Embryonic facial prominence (tissue), 1 donor: ENCODE measurements around the gene BLOC1S3.
A peak's percentile ranks its signal among the peaks of the same experiment; 100 is the strongest.

Experiments used
- DNase-seq: peaks from one replicate; pipeline ENCODE4 v3.0.0-alpha.2; 2016; ENCODE audit errors: extremely low spot score

BLOC1S3 gene

GRCh38 chr19:45182758-45183157 is 4.2 kb downstream of the BLOC1S3 start:
- DNase-seq = no peak

DNA sequence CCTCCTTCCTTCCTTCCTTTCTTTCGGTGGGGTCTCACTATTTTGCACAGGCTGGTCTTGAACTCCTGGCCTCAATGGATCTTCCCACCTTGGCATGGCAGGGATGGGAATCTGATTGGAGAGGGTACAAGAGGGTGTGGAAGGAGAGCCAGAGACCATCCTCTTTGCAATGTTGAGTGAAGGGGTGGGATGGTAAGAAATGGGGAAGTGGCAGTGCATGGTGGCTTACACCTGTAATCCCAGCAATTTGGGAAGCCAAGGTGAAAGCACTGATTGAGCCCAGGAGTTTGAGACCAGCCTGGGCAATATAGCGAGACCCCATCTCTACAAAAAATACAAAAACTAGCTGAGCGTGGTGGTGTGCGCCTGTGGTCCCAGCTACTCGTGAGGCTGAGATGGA is 5.5 kb downstream of the BLOC1S3 start:
- DNase-seq = no peak

- no peak for DNase-seq
Measured at GRCh38 chr19:45186509-45187334, 8.1 kb downstream of the BLOC1S3 start.

GRCh38 chr19:45187421-45188100 is 9.0 kb downstream of the BLOC1S3 start:
- DNase-seq = no peak

- no peak for DNase-seq
Measured at GRCh38 chr19:45189971-45190370, 11.4 kb downstream of the BLOC1S3 start.

GRCh38 chr19:45191375-45191774 is 12.8 kb downstream of the BLOC1S3 start:
- DNase-seq = peak; percentile 31

- no peak for DNase-seq
Measured at GRCh38 chr19:45195764-45196163, 17.2 kb downstream of the BLOC1S3 start.

DNA sequence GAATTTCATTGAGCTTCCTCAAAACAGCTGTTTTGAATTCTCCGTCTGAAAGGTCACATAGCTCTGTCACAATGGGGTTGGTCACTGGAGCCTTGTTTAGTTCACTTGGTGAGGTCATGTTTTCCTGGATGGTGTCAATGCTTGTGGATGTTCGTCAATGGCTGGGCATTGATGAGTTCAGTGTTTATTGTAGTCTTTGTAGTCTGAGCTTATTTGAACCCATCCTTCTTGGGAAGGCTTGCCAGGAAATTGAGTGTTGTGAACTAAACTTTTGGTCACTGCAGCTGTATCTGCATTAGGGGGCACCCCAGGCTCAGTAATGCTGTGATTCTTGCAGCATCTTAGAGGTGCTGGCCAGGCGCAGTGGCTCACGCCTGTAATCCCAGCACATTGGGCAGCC is 22.0 kb downstream of the BLOC1S3 start:
- DNase-seq = no peak

- DNase-seq = no peak
Measured at GRCh38 chr19:45202637-45203036, 24.1 kb downstream of the BLOC1S3 start.

- no peak for DNase-seq
Measured at GRCh38 chr19:45205810-45206209, 27.2 kb downstream of the BLOC1S3 start.

DNA sequence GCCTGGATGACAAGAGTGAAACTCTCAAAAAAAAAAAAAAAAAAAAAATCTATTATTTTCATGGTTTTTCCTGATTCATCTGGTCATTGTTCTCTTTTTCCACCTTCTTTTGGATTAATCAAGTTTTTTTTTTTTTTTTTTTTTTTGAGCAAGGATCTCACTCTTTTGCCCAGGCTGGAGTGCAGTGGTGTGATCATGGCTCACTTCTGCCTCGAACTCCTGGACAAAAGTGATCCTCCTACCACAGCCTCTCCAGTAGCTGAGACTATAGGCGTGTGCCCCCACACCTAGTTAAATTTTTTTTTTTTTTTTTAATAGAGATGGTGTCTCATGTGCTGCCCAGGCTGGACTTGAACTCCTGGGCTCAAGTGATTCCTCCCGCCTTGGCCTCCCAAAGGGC is 27.7 kb downstream of the BLOC1S3 start:
- no peak for DNase-seq

- no peak for DNase-seq
Measured at GRCh38 chr19:45211751-45212381, 33.3 kb downstream of the BLOC1S3 start.

- DNase-seq = no peak
Measured at GRCh38 chr19:45213031-45213430, 34.4 kb downstream of the BLOC1S3 start.

DNA sequence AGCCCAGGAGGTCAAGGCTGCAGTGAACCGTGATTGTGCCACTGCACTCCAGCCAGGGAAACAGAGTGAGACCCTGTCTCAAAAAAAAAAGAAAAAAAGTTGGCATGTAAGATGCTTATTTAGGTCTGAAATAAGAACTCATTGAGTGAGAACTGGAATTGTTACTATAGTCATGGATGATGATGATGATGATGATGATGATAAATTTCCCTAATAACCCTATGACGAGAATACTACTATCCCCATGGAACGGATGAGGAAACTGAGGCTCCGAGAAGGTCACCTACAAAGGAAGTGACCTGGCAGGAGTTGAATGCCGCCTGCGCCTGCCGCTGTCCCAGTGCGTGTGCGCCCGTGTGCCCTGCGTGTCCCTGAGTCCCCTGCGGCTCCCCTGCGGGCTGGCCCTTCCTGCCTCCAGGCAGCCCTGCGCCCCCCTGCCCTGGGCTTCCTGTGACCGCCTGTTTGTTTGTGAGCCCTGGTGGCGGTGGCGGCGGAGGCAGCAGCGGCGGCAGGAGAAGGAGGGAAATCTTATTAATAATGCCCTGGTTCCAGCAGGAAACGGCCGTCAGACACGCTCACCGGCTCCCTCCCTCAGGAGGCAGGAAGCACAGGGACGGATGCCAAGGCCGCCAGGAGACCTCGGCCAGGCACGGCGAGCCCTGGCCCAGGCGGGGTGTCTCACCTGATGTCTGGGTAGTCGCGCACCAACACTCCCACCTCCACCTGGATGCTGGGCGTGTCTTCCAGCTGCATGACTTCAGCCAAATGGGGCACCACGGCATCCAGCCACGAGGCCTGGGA is 37.0 kb downstream of the BLOC1S3 start:
- no peak for DNase-seq

GRCh38 chr19:45216667-45217066 is 38.1 kb downstream of the BLOC1S3 start:
- no peak for DNase-seq

DNA sequence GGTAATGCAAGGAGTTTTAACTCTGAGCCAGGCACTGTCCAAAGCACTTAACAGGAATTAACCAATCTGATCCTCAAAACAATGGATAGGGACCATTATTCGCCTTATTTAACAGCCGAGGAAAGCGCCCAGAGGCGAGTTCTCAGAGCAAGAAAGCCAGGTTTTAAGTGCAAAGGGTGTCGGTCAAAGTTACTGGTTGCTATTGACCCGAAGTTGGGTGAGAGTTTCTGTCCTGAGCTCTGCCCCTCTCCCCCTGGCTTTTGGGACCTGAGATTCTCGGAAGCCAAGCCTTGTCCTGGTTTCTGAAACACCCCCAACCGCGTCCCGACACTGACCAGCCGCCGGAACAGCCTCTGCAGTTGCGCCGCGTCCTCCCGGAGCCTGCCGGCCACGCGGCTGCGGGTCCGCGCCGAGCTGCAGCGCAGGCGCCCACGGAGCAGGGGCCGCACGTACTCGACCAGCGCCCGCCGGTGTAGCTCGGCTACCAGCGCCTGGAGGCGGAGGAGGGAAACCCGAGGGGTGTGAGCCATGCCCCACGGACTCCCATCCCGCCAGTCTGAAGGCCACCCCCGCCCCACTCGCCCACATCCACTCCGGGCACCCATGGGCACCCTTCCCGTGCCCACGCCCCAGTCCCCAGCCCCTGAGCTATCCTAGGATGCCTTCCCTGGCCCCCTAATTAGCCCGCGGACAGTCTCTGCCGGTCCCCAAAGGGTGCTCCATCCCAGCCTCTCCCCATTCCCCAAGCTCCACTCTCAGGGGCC is 38.8 kb downstream of the BLOC1S3 start:
- DNase-seq = no peak

DNA sequence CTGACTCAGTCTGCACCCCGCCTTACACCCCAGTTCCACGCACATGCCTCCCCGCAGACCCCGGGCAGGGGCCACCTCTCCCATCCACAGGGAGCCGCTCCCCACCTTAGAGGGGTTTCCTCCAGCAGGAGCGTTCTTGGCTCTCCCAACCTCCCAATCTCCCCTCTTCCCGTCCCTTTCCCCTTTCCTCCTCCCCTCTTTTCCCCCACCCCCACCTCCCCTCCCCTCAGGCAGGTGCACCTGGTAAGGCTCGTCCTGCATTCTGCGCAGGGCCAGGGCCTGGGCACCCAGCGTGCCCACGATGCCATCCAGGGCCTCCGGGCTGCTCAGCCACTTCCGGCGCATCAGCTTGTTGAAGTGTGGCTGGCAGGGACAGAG is 39.4 kb downstream of the BLOC1S3 start:
- no peak for DNase-seq

DNA sequence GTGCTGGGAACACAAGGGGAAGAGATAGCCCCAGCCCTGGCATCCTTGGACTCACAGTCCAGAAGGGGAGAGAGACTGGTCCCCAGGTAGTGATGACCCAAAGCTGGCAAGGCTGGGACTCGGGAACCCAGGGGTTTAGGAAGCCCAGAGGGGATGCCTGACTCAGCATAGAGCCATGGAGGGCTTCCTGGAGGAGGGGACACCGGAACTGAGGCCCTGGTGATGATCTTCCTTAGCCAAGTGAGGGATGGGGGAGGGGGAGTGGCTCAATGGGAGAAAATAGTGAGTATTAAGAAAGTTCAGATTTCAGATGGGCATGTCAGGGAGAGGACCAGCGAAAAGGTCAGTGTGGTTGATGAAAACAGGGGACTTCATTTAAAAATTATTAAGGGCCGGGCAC is 39.8 kb downstream of the BLOC1S3 start:
- DNase-seq = no peak

- DNase-seq = no peak
Measured at GRCh38 chr19:45218911-45219743, 40.5 kb downstream of the BLOC1S3 start.

- DNase-seq = no peak
Measured at GRCh38 chr19:45222724-45223123, 44.1 kb downstream of the BLOC1S3 start.
